Esophagus muscularis mucosa (tissue), 4 donors: ENCODE data around the gene P2RY8. TPM values are rescaled to one million over a fixed set of nuclear protein-coding genes. Genes with fewer than 3 reads are reported as not detected.

Source experiments
- DNase-seq: peaks from one replicate; pipeline ENCODE4 v3.0.0-alpha.2; 2017; ENCODE audit errors: extremely low spot score
- H3K27ac ChIP-seq, 4 donors: fragments of 200-600 bp; sonication (generic); replicated peaks in 1 of 4; 1 replicate in 3 of 4; 2 replicates in 1 of 4; pipeline ENCODE4 v1.5.1; 2016 to 2019; ENCODE audit warnings: mild to moderate bottlenecking in 1 of 4
- H3K27me3 ChIP-seq, 4 donors: fragments of 200-600 bp; sonication (generic); one replicate each; pipeline versions ENCODE4 v1.5.1 to v1.6.0; 2016 to 2019
- H3K36me3 ChIP-seq, 4 donors: fragments of 200-600 bp; sonication (generic); one replicate each; pipeline ENCODE4 v1.5.1; 2016 to 2019
- H3K4me1 ChIP-seq, 4 donors: fragments of 200-600 bp; sonication (generic); one replicate each; pipeline ENCODE4 v1.5.1; 2016 to 2019
- H3K4me3 ChIP-seq, 4 donors: fragments of 200-600 bp; sonication (generic); 1 replicate in 2 of 4; 2 replicates in 2 of 4; pipeline ENCODE4 v1.5.1; 2016 to 2019; ENCODE audit warnings: mild to moderate bottlenecking in 4 of 4, moderate library complexity in 1 of 4
- H3K9me3 ChIP-seq, 4 donors: fragments of 200-600 bp; sonication (generic); 1 replicate in 3 of 4; 2 replicates in 1 of 4; pipeline ENCODE4 v1.5.1; 2016 to 2019
- EP300 ChIP-seq: sonication (generic); formaldehyde crosslinking; IDR thresholded peaks from one replicate; pipeline ENCODE4 v1.6.1; 2017; ENCODE audit warnings: antibody characterized with exemption
- POLR2A ChIP-seq: fragments of 450-650 bp; IDR thresholded peaks from one replicate; pipeline ENCODE4 v1.6.1; 2017; ENCODE audit warnings: antibody characterized with exemption, moderate library complexity, mild to moderate bottlenecking, low read depth
- POLR2AphosphoS5 ChIP-seq, 2 donors: sonication (generic); formaldehyde crosslinking; IDR thresholded peaks; one replicate each; pipeline ENCODE4 v1.6.1; 2017; ENCODE audit warnings: antibody characterized with exemption in 2 of 2
- WGBS: methylation state at CpG from one replicate; pipeline ENCODE4 v1.1.5; 2018; 5-methylcytosine and 5-hydroxymethylcytosine counted together
- intact Hi-C: fragments of 100-400 bp; cut with DNase I; formaldehyde crosslinking; loops from one replicate; pipeline ENCODE4 v1.15.1; 2023
- total RNA-seq, 4 donors: library from RNA; depleted of rRNA; stranded (reverse); fragments of >200 nt; gene quantifications; one replicate each; pipeline versions ENCODE4 v1.1.0 to v1.2.1, GENCODE V29; 2016
- TF ChIP-seq, protein P1 (sequence below), 3 experiments: fragments of 200-600 bp in 2 of 3; fragments of 450-650 bp in 1 of 3; sonication (generic) in 2 of 3; IDR thresholded peaks; one replicate each; pipeline ENCODE4 v1.5.1; 2017 to 2019; ENCODE audit warnings: antibody characterized with exemption in 3 of 3, mild to moderate bottlenecking in 2 of 3, moderate library complexity in 1 of 3

The P2RY8 gene
- total RNA-seq, 4 donors from 2014 or later: 0.63 to 3.1 (median 1.9) TPM

DNA sequence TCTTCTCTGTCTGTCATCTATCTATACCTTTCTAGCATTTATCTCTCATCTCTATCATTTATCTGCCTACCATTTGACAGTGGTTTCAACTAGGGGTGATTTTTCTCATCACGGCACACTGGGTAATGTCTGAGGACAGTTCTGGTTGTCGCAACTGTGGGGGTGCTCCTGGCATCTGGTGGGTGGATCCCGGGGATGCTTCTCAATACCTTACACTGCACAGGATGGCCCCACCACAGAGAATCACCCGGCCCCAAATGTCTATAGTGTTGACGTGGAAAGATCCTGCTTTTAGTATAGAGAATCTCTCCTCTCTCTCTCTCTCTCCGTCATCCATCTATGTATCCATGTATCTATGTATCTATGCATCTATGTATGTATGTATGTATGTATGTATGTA is 7.2 kb downstream of the P2RY8 start:
- Histone ChIP-seq H3K27me3 (peaks cover 0 to 15% (median 0%) of the 10 kb centered on the region in 4 donors), H3K4me3 (no peak overlapping the region), H3K9me3 (no peaks in the 10 kb centered on the region), H3K27ac (no peak overlapping the region), H3K4me1 (no peaks in the 10 kb centered on the region), H3K36me3 (no peaks in the 10 kb centered on the region)
- DNase-seq: no peak
- intact Hi-C loops: no loop called here
- 81% methylated on average over 6 of the region's 6 CpGs for WGBS
- no peak for TF ChIP-seq POLR2A
- TF ChIP-seq, protein P1, sequence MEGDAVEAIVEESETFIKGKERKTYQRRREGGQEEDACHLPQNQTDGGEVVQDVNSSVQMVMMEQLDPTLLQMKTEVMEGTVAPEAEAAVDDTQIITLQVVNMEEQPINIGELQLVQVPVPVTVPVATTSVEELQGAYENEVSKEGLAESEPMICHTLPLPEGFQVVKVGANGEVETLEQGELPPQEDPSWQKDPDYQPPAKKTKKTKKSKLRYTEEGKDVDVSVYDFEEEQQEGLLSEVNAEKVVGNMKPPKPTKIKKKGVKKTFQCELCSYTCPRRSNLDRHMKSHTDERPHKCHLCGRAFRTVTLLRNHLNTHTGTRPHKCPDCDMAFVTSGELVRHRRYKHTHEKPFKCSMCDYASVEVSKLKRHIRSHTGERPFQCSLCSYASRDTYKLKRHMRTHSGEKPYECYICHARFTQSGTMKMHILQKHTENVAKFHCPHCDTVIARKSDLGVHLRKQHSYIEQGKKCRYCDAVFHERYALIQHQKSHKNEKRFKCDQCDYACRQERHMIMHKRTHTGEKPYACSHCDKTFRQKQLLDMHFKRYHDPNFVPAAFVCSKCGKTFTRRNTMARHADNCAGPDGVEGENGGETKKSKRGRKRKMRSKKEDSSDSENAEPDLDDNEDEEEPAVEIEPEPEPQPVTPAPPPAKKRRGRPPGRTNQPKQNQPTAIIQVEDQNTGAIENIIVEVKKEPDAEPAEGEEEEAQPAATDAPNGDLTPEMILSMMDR (IDR thresholded peaks at IDR 0.05): no peak
- no peak for TF ChIP-seq POLR2AphosphoS5 (IDR thresholded peaks at IDR 0.05)
- no peak for TF ChIP-seq EP300

DNA sequence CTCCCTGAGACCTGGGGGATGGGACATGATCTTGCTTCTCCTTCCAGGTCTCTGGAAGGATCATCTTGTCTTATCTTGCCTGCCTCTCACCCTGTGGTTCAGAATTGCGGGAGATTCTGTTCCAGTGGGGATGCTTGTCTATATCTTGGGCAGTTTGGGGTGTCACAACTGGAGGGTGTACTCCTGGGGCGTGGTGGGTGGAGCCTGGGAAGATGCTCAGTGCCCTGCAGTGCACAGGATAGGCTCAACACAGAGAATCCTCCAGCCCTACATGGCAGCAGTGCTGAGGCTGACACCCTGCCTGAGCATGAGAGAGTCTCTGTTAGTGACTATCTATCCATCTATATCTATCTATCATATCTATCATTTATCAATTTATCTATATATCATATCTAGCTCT is 7.7 kb downstream of the P2RY8 start:
- Histone ChIP-seq H3K9me3 (no peaks in the 10 kb centered on the region), H3K27ac (no peak overlapping the region), H3K27me3 (peaks cover 0 to 11% (median 0%) of the 10 kb centered on the region in 4 donors), H3K4me3 (no peak overlapping the region), H3K4me1 (no peaks in the 10 kb centered on the region), H3K36me3 (no peaks in the 10 kb centered on the region)
- WGBS: 67% methylated on average over 2 of the region's 2 CpGs
- intact Hi-C loops: no loop called here
- TF ChIP-seq EP300 (no peak), POLR2A (no peak), POLR2AphosphoS5 (IDR thresholded peaks at IDR 0.05) (no peak)
- TF ChIP-seq, protein P1 (IDR thresholded peaks at IDR 0.05): no peak
- DNase-seq: no peak

DNA sequence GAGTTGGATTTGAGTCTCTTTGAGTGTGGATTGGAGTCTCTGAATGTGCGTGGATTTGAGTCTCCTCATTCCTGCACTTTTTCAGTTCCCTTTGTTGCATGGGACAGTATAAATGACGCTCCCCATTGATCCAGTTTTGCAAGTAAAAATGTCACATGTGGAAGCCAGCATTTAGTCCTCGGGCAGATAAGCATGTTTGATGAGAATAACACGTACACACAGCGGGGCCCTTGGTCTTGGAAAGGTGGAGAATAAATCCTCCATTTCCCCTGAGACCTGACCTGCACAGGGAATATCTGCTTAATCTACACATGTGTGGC is 8.1 kb downstream of the P2RY8 start:
- TF ChIP-seq POLR2AphosphoS5 (IDR thresholded peaks at IDR 0.05) (no peak), EP300 (no peak), POLR2A (no peak)
- TF ChIP-seq, protein P1 (IDR thresholded peaks at IDR 0.05): no peak
- intact Hi-C loops: no loop called here
- H3K4me3 ChIP-seq: no peak overlapping the region
- no peaks in the 10 kb centered on the region for H3K36me3 ChIP-seq
- DNase-seq: no peak
- H3K9me3 ChIP-seq: no peaks in the 10 kb centered on the region
- 83% methylated on average over 5 of the region's 5 CpGs for WGBS
- H3K27me3 ChIP-seq: peaks cover 0 to 8% (median 0%) of the 10 kb centered on the region in 4 donors
- no peaks in the 10 kb centered on the region for H3K4me1 ChIP-seq
- H3K27ac ChIP-seq: no peak overlapping the region

DNA sequence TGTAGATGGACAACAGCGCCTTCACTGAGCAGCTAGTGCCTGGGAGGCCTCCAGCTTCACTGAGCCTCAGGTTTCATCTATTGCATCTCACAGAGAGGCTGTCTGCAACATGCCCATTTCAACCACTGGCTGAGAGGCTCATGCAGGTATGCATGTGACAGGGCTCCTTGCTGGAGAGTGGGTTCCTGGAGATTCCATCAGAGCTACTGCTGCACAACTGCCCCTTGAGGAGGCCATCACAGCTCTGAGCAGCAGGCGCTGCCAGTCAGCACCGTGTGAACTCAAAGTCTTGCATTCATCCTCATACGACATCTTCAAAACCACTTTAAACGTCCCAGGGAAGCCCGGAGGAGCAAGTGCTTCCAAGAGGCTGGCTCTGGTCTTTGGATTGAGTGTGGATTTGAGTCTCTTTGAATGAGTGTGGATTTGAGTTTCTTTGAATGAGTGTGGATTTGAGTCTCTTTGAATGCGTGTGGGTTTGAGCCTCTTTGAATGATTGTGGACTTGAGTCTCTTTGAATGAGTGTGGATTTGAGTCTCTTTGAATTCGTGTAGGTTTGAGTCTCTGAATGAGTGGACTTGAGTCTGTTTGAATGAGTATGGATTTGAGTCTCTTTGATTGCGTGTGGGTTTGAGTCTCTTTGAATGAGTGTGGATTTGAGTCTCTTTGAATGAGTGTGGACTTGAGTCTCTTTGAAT is 8.7 kb downstream of the P2RY8 start:
- Histone ChIP-seq H3K27me3 (peaks cover 0 to 8% (median 0%) of the 10 kb centered on the region in 4 donors), H3K9me3 (no peaks in the 10 kb centered on the region), H3K27ac (no peak overlapping the region), H3K36me3 (no peaks in the 10 kb centered on the region), H3K4me3 (no peak overlapping the region), H3K4me1 (no peaks in the 10 kb centered on the region)
- intact Hi-C loops: no loop called here
- TF ChIP-seq POLR2AphosphoS5 (IDR thresholded peaks at IDR 0.05) (no peak), POLR2A (no peak), EP300 (no peak)
- TF ChIP-seq, protein P1 (IDR thresholded peaks at IDR 0.05): no peak
- DNase-seq: no peak
- 81% methylated on average over 8 of the region's 9 CpGs for whole genome bisulfite sequencing

DNA sequence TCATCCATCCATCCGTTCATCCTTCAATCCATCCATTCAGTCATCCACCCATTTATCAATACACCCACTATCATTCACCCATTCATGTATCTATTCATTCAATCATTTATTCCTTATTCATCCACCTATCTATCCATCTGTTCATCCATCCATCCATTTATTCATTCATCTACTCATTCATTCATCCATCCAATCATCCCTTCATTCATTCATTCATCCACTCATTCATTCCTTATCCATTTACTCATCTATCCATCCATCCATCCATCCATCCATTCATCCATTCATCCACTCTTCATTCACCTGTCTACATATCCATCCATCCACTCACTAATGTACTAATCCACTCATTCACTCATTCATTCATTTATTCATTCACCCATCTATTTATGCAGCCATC is 9.5 kb downstream of the P2RY8 start:
- H3K4me1 ChIP-seq: no peaks in the 10 kb centered on the region
- H3K27me3 ChIP-seq: peaks cover 0 to 10% (median 0%) of the 10 kb centered on the region in 4 donors
- 81% methylated on average over 1 of the region's 1 CpG for WGBS
- TF ChIP-seq EP300: no peak
- no peak for TF ChIP-seq POLR2A
- TF ChIP-seq, protein P1 (IDR thresholded peaks at IDR 0.05): no peak
- no peak for TF ChIP-seq POLR2AphosphoS5 (IDR thresholded peaks at IDR 0.05)
- intact Hi-C loops: no loop called here
- H3K4me3 ChIP-seq: no peak overlapping the region
- H3K9me3 ChIP-seq: no peaks in the 10 kb centered on the region
- H3K27ac ChIP-seq: no peak overlapping the region
- H3K36me3 ChIP-seq: no peaks in the 10 kb centered on the region
- no peak for DNase-seq
